Activated T-helper 1 cell treated with anti-CD3 and anti-CD28 coated beads, Interleukin-12 subunit alpha, Interleukin-12 subunit beta, Interleukin-2, Interleukin-4 antibody, amounts not matched to agents 30 ng/mL and 10 ng/mL and 1 ng/mL, durations not matched to agents 14 hours and 24 hours and 36 hours (primary cell): ENCODE measurements around the gene MRPL40. TPM values are rescaled to one million over a fixed set of nuclear protein-coding genes. Genes with fewer than 3 reads are reported as not detected.

Source experiments
- DNase-seq: peaks from one replicate; pipeline ENCODE4 v3.0.0; 2021; ENCODE audit warnings: low spot score
- H3K27ac Mint-ChIP-seq: one replicate; pipeline ENCODE4 v1.8.0; 2021; ENCODE audit warnings: mild to moderate bottlenecking, mixed read lengths
- H3K27me3 Mint-ChIP-seq: one replicate; pipeline ENCODE4 v1.8.0; 2022; ENCODE audit warnings: mild to moderate bottlenecking, moderate library complexity, mixed read lengths; ENCODE audit not compliant: insufficient read depth
- H3K36me3 Mint-ChIP-seq: one replicate; pipeline ENCODE4 v1.8.0; 2021; ENCODE audit warnings: low read depth, mixed read lengths
- H3K4me1 Mint-ChIP-seq: one replicate; pipeline ENCODE4 v1.8.0; 2021; ENCODE audit warnings: low read depth, mixed read lengths
- H3K4me3 Mint-ChIP-seq: one replicate; pipeline ENCODE4 v1.8.0; 2021; ENCODE audit warnings: mild to moderate bottlenecking, moderate library complexity, mixed read lengths
- H3K9me3 Mint-ChIP-seq: one replicate; pipeline ENCODE4 v1.8.0; 2021; ENCODE audit warnings: mixed read lengths
- intact Hi-C: fragments of 100-400 bp; cut with micrococcal nuclease; formaldehyde crosslinking; loops from one replicate; pipeline ENCODE4 v1.15.1; 2024
- total RNA-seq: library from RNA; stranded (reverse); gene quantifications from 2 replicates; pipeline ENCODE4 v1.2.3, GENCODE V29; 2022

The MRPL40 gene
- total RNA-seq, 1 donor from 2014 or later = 38.5 TPM

- no peaks in the 10 kb centered on the region for H3K27me3 Mint-ChIP-seq
- H3K27ac Mint-ChIP-seq = peak overlapping the region; percentile 62
- H3K9me3 Mint-ChIP-seq = no peaks in the 10 kb centered on the region
- peaks cover 24% of the 10 kb centered on the region for H3K36me3 Mint-ChIP-seq
- H3K4me1 Mint-ChIP-seq = peaks cover 27% of the 10 kb centered on the region
- intact Hi-C loops = no loop called here
- DNase-seq = no peak
- H3K4me3 Mint-ChIP-seq = no peak overlapping the region
Measured at GRCh38 chr22:19412478-19412877, 19.9 kb upstream of the MRPL40 start.

- intact Hi-C loops = no loop called here
- Mint-ChIP-seq H3K4me3 (no peak overlapping the region), H3K9me3 (no peaks in the 10 kb centered on the region), H3K27me3 (no peaks in the 10 kb centered on the region), H3K4me1 (peaks cover 27% of the 10 kb centered on the region), H3K27ac (peak overlapping the region; percentile 62), H3K36me3 (peaks cover 22% of the 10 kb centered on the region)
- DNase-seq = no peak
Measured at GRCh38 chr22:19412923-19413322, 19.4 kb upstream of the MRPL40 start.

- intact Hi-C loops = loop anchor here (1.0 kb wide), 2 partner anchors 11 to 28 kb away; partner anchors contain the start of gene C22orf39
- Mint-ChIP-seq H3K27ac (peak overlapping the region; percentile 79), H3K4me1 (peaks cover 62% of the 10 kb centered on the region), H3K9me3 (no peaks in the 10 kb centered on the region), H3K4me3 (peak overlapping the region; percentile 6), H3K36me3 (peaks cover 15% of the 10 kb centered on the region), H3K27me3 (no peaks in the 10 kb centered on the region)
- no peak for DNase-seq
Measured at GRCh38 chr22:19419086-19419463, 13.3 kb upstream of the MRPL40 start.

GRCh38 chr22:19419464-19420178 is 12.7 kb upstream of the MRPL40 start:
- Mint-ChIP-seq H3K36me3 (peaks cover 15% of the 10 kb centered on the region), H3K27me3 (no peaks in the 10 kb centered on the region), H3K4me3 (peak overlapping the region; percentile 67), H3K4me1 (peaks cover 63% of the 10 kb centered on the region), H3K9me3 (no peaks in the 10 kb centered on the region), H3K27ac (peak overlapping the region; percentile 79)
- DNase-seq = peak; percentile 42
- intact Hi-C loops = loop anchor here (1.0 kb wide), 2 partner anchors 11 to 28 kb away; partner anchors contain the start of gene C22orf39

GRCh38 chr22:19420321-19420720 is 12.0 kb upstream of the MRPL40 start:
- no peak for DNase-seq
- Mint-ChIP-seq H3K4me1 (peaks cover 66% of the 10 kb centered on the region), H3K36me3 (peaks cover 15% of the 10 kb centered on the region), H3K9me3 (no peaks in the 10 kb centered on the region), H3K4me3 (peak overlapping the region; percentile 67), H3K27me3 (no peaks in the 10 kb centered on the region), H3K27ac (peak overlapping the region; percentile 79)
- intact Hi-C loops = no loop called here

GRCh38 chr22:19422440-19423301 is 9.7 kb upstream of the MRPL40 start:
- Mint-ChIP-seq H3K27me3 (no peaks in the 10 kb centered on the region), H3K9me3 (no peaks in the 10 kb centered on the region), H3K4me1 (peaks cover 73% of the 10 kb centered on the region), H3K4me3 (peak overlapping the region; percentile 0), H3K36me3 (peaks cover 22% of the 10 kb centered on the region), H3K27ac (peak overlapping the region; percentile 76)
- intact Hi-C loops = no loop called here
- no peak for DNase-seq

GRCh38 chr22:19424186-19424500 is 8.2 kb upstream of the MRPL40 start:
- H3K9me3 Mint-ChIP-seq = no peaks in the 10 kb centered on the region
- no peak overlapping the region for H3K27ac Mint-ChIP-seq
- H3K4me1 Mint-ChIP-seq = peaks cover 76% of the 10 kb centered on the region
- no peaks in the 10 kb centered on the region for H3K27me3 Mint-ChIP-seq
- peaks cover 28% of the 10 kb centered on the region for H3K36me3 Mint-ChIP-seq
- no peak overlapping the region for H3K4me3 Mint-ChIP-seq
- no peak for DNase-seq
- intact Hi-C loops = no loop called here

GRCh38 chr22:19429950-19430889 is 2.1 kb upstream of the MRPL40 start:
- Mint-ChIP-seq H3K27ac (peak overlapping the region; percentile 91), H3K4me1 (peaks cover 47% of the 10 kb centered on the region), H3K4me3 (peak overlapping the region; percentile 93), H3K36me3 (peaks cover 33% of the 10 kb centered on the region), H3K27me3 (no peaks in the 10 kb centered on the region), H3K9me3 (no peaks in the 10 kb centered on the region)
- intact Hi-C loops = loop anchor here (1.0 to 5.0 kb wide), 4 partner anchors 11 to 308 kb away; partner anchors contain the start of genes CLTCL1 and DGCR2
- peak; percentile 10 for DNase-seq

- Mint-ChIP-seq H3K27me3 (no peaks in the 10 kb centered on the region), H3K4me1 (peaks cover 45% of the 10 kb centered on the region), H3K9me3 (no peaks in the 10 kb centered on the region), H3K36me3 (peaks cover 32% of the 10 kb centered on the region), H3K4me3 (peak overlapping the region; percentile 93), H3K27ac (peak overlapping the region; percentile 91)
- DNase-seq = peak; percentile 10
- intact Hi-C loops = loop anchor here (1.0 to 5.0 kb wide), 4 partner anchors 12 to 309 kb away; partner anchors contain the start of genes CLTCL1 and DGCR2
Measured at GRCh38 chr22:19430890-19431541, 1.3 kb upstream of the MRPL40 start.

GRCh38 chr22:19431649-19432132 is 654 bp upstream of the MRPL40 start, which contains the start of gene HIRA:
Gene HIRA, minus strand, starts transcription at chr22:19431733. Its CDS starts 257 bp downstream, at chr22:19431476.
- intact Hi-C loops = loop anchor here (1.0 to 5.0 kb wide), 7 partner anchors 16 to 309 kb away; partner anchors contain the start of genes C22orf39, CDC45, CLTCL1 and DGCR2
- Mint-ChIP-seq H3K4me3 (peak within 1 kb of the TSS; percentile 93), H3K27ac (peak within 1 kb of the TSS; percentile 94), H3K9me3 (no peaks in the 10 kb centered on the region), H3K27me3 (no peaks in the 10 kb centered on the region), H3K36me3 (peaks cover 26% of the 10 kb centered on the region), H3K4me1 (peaks cover 45% of the 10 kb centered on the region)
- peak; percentile 88 for DNase-seq

GRCh38 chr22:19434401-19434800 is 2.1 kb downstream of the MRPL40 start:
- no peaks in the 10 kb centered on the region for H3K27me3 Mint-ChIP-seq
- peak overlapping the region; percentile 92 for H3K4me3 Mint-ChIP-seq
- intact Hi-C loops = loop anchor here (5.0 kb wide), 3 partner anchors 142 to 312 kb away; partner anchors contain the start of genes CLTCL1 and DGCR2
- peaks cover 17% of the 10 kb centered on the region for H3K36me3 Mint-ChIP-seq
- no peaks in the 10 kb centered on the region for H3K9me3 Mint-ChIP-seq
- no peak for DNase-seq
- peak overlapping the region; percentile 52 for H3K27ac Mint-ChIP-seq
- H3K4me1 Mint-ChIP-seq = peaks cover 26% of the 10 kb centered on the region
